Thyroid gland (tissue), 4 donors: ENCODE measurements around the gene AGK. TPM values are rescaled to one million over a fixed set of nuclear protein-coding genes. Genes with fewer than 3 reads are reported as not detected.
"Not testable (repeated sequence)": the region's sequence is repeated elsewhere in the genome, so short reads cannot be mapped to it uniquely, and the experiment has no call there.

ENCODE experiments used
- DNase-seq, 2 donors: peaks; one replicate each; pipeline ENCODE4 v3.0.0-alpha.2; 2019
- H3K27ac ChIP-seq, 3 donors: fragments of 200-600 bp; sonication (generic); 1 replicate in 2 of 3; 2 replicates in 1 of 3; pipeline ENCODE4 v1.5.1; 2016 to 2019; ENCODE audit warnings: mild to moderate bottlenecking in 1 of 3, moderate library complexity in 1 of 3
- H3K27me3 ChIP-seq: fragments of 200-600 bp; sonication (generic); one replicate; pipeline ENCODE4 v1.5.1; 2019
- H3K36me3 ChIP-seq, 2 donors: fragments of 200-600 bp; sonication (generic); one replicate each; pipeline ENCODE4 v1.5.1; 2016 to 2019
- H3K4me1 ChIP-seq, 2 donors: fragments of 200-600 bp; sonication (generic); one replicate each; pipeline ENCODE4 v1.5.1; 2017 to 2019
- H3K4me3 ChIP-seq, 3 donors: fragments of 200-600 bp; sonication (generic); replicated peaks in 1 of 3; 1 replicate in 2 of 3; 2 replicates in 1 of 3; pipeline ENCODE4 v1.5.1; 2016; ENCODE audit warnings: mild to moderate bottlenecking in 1 of 3
- H3K9me3 ChIP-seq: fragments of 200-600 bp; sonication (generic); one replicate; pipeline ENCODE4 v1.5.1; 2017
- POLR2A ChIP-seq, 2 donors: fragments of 450-650 bp; IDR thresholded peaks; one replicate each; pipeline ENCODE4 v1.6.1; 2017; ENCODE audit warnings: antibody characterized with exemption in 2 of 2, mild to moderate bottlenecking in 2 of 2, moderate library complexity in 1 of 2
- WGBS, 2 donors: methylation state at CpG; one replicate each; pipeline ENCODE4 v1.1.5; 2017; 5-methylcytosine and 5-hydroxymethylcytosine counted together
- intact Hi-C: fragments of 100-400 bp; cut with DNase I; formaldehyde crosslinking; loops from one replicate; pipeline ENCODE4 v1.15.1; 2023
- total RNA-seq, 4 donors: library from RNA; depleted of rRNA; stranded (reverse); fragments of >200 nt; gene quantifications; one replicate each; pipeline ENCODE4 v1.2.3, GENCODE V29; 2016
- TF ChIP-seq, protein P1 (sequence below), 6 experiments: fragments of 200-600 bp in 3 of 6; fragments of 450-650 bp in 3 of 6; sonication (generic) in 3 of 6; IDR thresholded peaks; one replicate each; pipeline ENCODE4 v1.5.1; 2016 to 2019; ENCODE audit warnings: antibody characterized with exemption in 6 of 6, mild to moderate bottlenecking in 2 of 6, inconsistent platforms in 1 of 6, moderate library complexity in 1 of 6

AGK gene
- total RNA-seq, 4 donors from 2014 or later, result 28.2 to 36.7 (median 32.2) TPM

DNA sequence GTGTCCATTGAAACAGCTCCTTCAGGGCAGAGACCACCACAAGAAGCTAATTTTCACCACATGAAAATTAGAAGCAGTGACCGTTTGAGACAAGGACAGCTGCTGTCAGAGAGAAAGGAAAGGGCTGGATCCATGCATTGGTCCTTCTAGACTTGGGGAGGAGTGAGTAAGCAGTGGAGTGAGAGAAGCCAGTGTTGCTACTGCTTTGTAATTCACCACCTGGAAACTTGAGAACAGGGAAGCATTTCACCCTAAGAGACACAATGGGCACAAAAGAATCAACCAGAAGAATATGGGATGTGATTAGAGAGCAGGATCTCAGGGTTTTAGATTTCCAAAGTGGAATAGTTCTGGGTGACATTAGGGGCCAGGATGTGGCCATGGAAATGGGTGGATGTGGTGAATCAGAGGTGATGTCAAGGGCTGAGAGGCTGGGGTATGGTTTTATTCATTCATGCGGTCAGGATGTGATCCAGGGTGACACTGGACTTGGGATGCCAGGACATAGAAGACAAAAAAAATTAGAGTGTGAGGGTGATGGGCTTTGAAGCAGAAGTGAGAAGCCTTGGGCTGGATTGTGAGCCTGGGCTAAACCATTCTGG lies 89.1 kb downstream of the AGK start:
- Histone ChIP-seq H3K4me1 (no peaks in the 10 kb centered on the region), H3K27me3 (no peaks in the 10 kb centered on the region), H3K27ac (no peak overlapping the region), H3K36me3 (peaks cover 0 to 4% of the 10 kb centered on the region in 2 donors), H3K4me3 (no peak overlapping the region), H3K9me3 (no peaks in the 10 kb centered on the region)
- intact Hi-C loops, result no loop called here
- no peak for DNase-seq
- TF ChIP-seq, protein P1, sequence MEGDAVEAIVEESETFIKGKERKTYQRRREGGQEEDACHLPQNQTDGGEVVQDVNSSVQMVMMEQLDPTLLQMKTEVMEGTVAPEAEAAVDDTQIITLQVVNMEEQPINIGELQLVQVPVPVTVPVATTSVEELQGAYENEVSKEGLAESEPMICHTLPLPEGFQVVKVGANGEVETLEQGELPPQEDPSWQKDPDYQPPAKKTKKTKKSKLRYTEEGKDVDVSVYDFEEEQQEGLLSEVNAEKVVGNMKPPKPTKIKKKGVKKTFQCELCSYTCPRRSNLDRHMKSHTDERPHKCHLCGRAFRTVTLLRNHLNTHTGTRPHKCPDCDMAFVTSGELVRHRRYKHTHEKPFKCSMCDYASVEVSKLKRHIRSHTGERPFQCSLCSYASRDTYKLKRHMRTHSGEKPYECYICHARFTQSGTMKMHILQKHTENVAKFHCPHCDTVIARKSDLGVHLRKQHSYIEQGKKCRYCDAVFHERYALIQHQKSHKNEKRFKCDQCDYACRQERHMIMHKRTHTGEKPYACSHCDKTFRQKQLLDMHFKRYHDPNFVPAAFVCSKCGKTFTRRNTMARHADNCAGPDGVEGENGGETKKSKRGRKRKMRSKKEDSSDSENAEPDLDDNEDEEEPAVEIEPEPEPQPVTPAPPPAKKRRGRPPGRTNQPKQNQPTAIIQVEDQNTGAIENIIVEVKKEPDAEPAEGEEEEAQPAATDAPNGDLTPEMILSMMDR (IDR thresholded peaks at IDR 0.05), result no peak
- 86 to 94% methylated on average over 2 of the region's 2 CpGs for WGBS, 2 donors

DNA sequence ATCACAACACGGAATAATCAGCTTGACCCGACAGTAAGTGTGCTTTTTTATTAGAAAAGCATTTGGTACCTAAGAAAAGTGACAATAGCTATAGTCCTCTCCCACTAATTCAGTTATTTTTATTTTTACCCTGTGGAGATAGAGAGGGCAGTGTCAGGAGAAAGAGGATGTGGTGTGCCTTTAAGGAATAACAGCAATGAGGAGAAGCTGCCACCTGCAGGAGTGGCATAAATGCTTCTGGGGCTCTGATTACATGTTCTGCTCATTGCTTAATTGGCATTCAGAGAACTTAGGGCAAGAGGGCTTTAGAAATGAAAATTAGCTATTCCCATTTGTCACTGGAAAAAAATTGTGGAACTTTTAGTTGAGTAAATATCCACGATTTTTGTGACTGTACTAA lies 90.7 kb downstream of the AGK start:
- Histone ChIP-seq H3K9me3 (no peaks in the 10 kb centered on the region), H3K27ac (no peak overlapping the region), H3K4me1 (no peaks in the 10 kb centered on the region), H3K27me3 (no peaks in the 10 kb centered on the region), H3K36me3 (peaks cover 0 to 4% of the 10 kb centered on the region in 2 donors), H3K4me3 (no peak overlapping the region)
- no peak for TF ChIP-seq POLR2A (IDR thresholded peaks at IDR 0.05)
- TF ChIP-seq, protein P1 (IDR thresholded peaks at IDR 0.05), result no peak
- 92 to 93% methylated on average over 3 of the region's 3 CpGs for WGBS, 2 donors
- no peak for DNase-seq
- intact Hi-C loops, result no loop called here

DNA sequence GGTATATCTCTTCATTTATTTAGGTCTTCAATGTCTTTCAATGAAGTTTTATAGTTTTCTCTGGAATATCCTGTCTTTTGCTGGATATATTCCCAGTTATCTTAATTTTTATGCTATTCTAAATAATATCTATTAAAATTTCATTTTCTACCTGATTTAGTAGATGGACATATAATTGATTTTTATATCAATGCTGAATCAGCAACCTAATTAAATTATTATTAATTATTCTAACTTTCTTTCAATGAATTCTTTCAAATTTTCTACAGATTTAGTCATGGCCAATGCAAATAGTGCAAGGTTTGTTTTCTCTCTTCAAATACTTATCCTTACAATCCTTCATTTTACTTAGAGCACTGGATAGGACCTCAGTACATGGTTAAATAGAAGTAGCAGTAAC lies 94.0 kb downstream of the AGK start:
- Histone ChIP-seq H3K4me3 (no peak overlapping the region), H3K36me3 (peaks cover 0 to 4% of the 10 kb centered on the region in 2 donors), H3K9me3 (no peaks in the 10 kb centered on the region), H3K27me3 (no peaks in the 10 kb centered on the region), H3K27ac (no peak overlapping the region), H3K4me1 (peaks cover 25 to 26% of the 10 kb centered on the region in 2 donors)
- no peak for DNase-seq
- intact Hi-C loops, result no loop called here
- TF ChIP-seq, protein P1 (IDR thresholded peaks at IDR 0.05), result no peak
- no peak for TF ChIP-seq POLR2A (IDR thresholded peaks at IDR 0.05)

DNA sequence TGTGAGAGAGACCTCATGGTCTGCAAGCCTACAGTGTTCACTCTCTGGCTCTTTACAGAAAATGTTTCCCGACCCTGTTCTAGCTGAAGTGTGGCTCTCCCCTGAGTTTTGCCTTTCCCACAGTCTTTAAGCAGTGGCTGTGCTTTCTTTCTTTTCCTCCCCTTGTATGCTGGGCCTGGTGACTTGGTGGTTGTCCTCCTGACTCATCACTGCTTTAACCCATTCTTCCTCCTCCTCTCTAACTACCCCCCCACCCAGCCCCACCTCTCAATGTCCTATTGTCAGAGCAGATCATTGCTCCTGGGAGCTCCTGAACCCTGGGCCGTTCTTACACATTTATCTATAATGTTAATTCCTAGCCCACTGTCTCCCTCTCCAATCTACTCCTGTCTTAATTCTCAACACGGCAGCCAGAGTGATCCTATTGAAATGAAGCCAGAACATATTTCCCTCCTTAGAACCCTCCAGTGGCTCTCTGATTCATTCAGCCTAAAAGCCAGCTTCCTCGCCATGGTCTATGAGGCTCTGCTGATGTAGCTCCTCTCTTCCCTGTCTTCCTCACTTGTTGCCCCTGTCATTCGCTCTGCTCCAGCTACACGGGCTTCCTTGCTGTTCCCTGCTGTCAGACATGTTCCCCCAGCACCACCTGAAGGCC lies 95.7 kb downstream of the AGK start:
- Histone ChIP-seq H3K27me3 (no peaks in the 10 kb centered on the region), H3K27ac (peak overlapping the region in 1 of 3 donors; percentile 74), H3K4me3 (no peak overlapping the region), H3K4me1 (peaks cover 29% of the 10 kb centered on the region in 2 donors), H3K9me3 (no peaks in the 10 kb centered on the region), H3K36me3 (no peaks in the 10 kb centered on the region)
- no peak for DNase-seq
- no peak for TF ChIP-seq POLR2A (IDR thresholded peaks at IDR 0.05)
- intact Hi-C loops, result no loop called here
- WGBS, 2 donors, result 89 to 90% methylated on average over 6 of the region's 6 CpGs

DNA sequence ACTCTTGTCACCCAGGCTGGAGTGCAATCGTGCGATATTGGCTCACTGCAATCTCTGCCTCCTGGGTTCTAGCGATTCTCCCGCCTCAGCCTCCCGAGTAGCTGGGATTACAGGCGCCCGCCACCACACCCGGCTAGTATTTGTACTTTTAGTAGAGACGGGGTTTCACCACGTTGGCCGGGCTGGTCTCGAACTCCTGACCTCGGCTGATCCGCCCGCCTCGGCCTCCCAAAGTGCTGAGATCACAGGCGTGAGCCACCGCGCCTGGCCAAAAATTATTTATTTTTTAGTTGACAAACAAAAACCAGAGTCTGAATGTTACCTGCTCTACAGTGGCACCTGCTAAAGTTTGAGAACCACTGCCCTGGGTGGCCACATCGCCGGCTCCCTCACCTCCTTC lies 96.5 kb downstream of the AGK start:
- H3K27me3 ChIP-seq, DNase-seq, intact Hi-C loops, H3K9me3 ChIP-seq, H3K4me3 ChIP-seq, H3K36me3 ChIP-seq: not testable (repeated sequence)
- Histone ChIP-seq H3K27ac (peak overlapping the region; percentile 60 to 74 (median 71)), H3K4me1 (peaks cover 29% of the 10 kb centered on the region in 2 donors)
- WGBS, 2 donors, result 96 to 98% methylated on average over 21 of the region's 21 CpGs

DNA sequence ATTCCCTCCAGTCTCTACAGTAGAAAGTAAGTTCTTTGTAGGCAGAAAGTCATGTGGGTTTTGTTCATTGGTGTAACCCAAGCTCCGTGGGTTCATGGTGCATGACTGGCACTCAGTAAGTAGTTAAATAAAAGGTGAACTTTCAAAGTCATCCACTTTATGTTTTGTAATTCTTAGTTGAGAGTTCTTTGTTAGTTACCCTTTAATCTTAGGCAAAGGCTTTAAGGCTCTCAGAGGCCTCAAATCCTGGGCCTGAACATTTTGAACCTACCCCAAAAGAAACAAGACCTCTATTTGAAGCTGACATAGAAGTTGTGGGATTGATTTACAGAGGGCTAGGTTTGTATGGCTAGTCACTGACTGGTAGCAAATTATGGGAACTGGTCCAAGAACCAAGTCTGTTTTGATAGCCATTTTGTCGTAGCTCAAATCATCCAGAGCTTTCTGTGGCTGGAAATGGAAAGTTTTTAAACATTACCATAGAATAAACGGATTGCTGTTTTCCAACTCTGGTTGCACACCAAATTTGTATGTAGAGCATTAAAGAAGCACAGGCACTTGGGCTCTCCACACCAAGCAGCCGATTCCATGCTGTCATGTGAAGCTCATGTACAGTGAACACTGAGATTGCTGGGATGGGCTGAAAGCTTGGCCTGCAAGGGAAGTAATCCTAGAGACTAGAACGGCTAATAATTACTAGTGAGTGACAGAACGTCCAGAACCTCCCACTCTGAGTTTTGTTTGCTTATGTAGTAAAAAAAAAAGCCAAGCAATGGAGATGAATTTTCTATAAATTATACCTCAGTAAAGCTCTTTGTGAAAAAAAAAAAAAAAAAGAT lies 97.3 kb downstream of the AGK start:
- Histone ChIP-seq H3K4me1 (peaks cover 29% of the 10 kb centered on the region in 2 donors), H3K27ac (peak overlapping the region; percentile 60 to 74 (median 71)), H3K27me3 (no peaks in the 10 kb centered on the region), H3K36me3 (no peaks in the 10 kb centered on the region), H3K9me3 (no peaks in the 10 kb centered on the region), H3K4me3 (no peak overlapping the region)
- peak in 1 of 2 donors; percentile 24 for DNase-seq
- WGBS, 2 donors, result 27 to 38% methylated on average over 6 of the region's 6 CpGs
- TF ChIP-seq, protein P1 (IDR thresholded peaks at IDR 0.05), result no peak
- no peak for TF ChIP-seq POLR2A (IDR thresholded peaks at IDR 0.05)
- intact Hi-C loops, result no loop called here
